HTERT RPE-1 (cell line): Measurements from ENCODE around the gene RALY.

ENCODE experiments used
- in situ Hi-C: fragments of 300-500 bp; cut with MboI; formaldehyde crosslinking; loops from 4 replicates; pipeline ENCODE4 v1.14.3; 2020; ENCODE audit warnings: low sequenced_read_pairs

The RALY gene

GRCh38 chr20:34045930-34046725 is 52.4 kb downstream of the RALY start:
- in situ Hi-C loops = no loop called here

- in situ Hi-C loops = no loop called here
Measured at GRCh38 chr20:34047010-34047687, 53.4 kb downstream of the RALY start.

GRCh38 chr20:34047917-34048316 is 54.2 kb downstream of the RALY start:
- in situ Hi-C loops = no loop called here

GRCh38 chr20:34049389-34049788 is 55.7 kb downstream of the RALY start:
- in situ Hi-C loops = no loop called here

GRCh38 chr20:34049897-34050695 is 56.4 kb downstream of the RALY start:
- in situ Hi-C loops = no loop called here

GRCh38 chr20:34052414-34052813 is 58.7 kb downstream of the RALY start:
- in situ Hi-C loops = no loop called here

GRCh38 chr20:34055290-34055689 is 61.6 kb downstream of the RALY start:
- in situ Hi-C loops = no loop called here

GRCh38 chr20:34058831-34059230 is 65.1 kb downstream of the RALY start:
- in situ Hi-C loops = no loop called here

GRCh38 chr20:34060970-34061369 is 67.3 kb downstream of the RALY start:
- in situ Hi-C loops = no loop called here

- in situ Hi-C loops = no loop called here
Measured at GRCh38 chr20:34061695-34062094, 68.0 kb downstream of the RALY start.

- in situ Hi-C loops = no loop called here
Measured at GRCh38 chr20:34062570-34063482, 69.1 kb downstream of the RALY start.

GRCh38 chr20:34064286-34064685 is 70.6 kb downstream of the RALY start:
- in situ Hi-C loops = no loop called here

GRCh38 chr20:34065260-34065659 is 71.5 kb downstream of the RALY start:
- in situ Hi-C loops = no loop called here

GRCh38 chr20:34066476-34067090 is 72.9 kb downstream of the RALY start:
- in situ Hi-C loops = no loop called here

GRCh38 chr20:34068001-34068400 is 74.3 kb downstream of the RALY start:
- in situ Hi-C loops = no loop called here

- in situ Hi-C loops = no loop called here
Measured at GRCh38 chr20:34069341-34070078, 75.8 kb downstream of the RALY start.

GRCh38 chr20:34070079-34070439 is 76.3 kb downstream of the RALY start:
- in situ Hi-C loops = no loop called here

- in situ Hi-C loops = no loop called here
Measured at GRCh38 chr20:34070859-34071258, 77.1 kb downstream of the RALY start.

GRCh38 chr20:34072076-34072475 is 78.4 kb downstream of the RALY start:
- in situ Hi-C loops = no loop called here

GRCh38 chr20:34072778-34073177 is 79.1 kb downstream of the RALY start:
- in situ Hi-C loops = no loop called here
